Tibial artery (tissue), 4 donors: ENCODE results near the gene SH3TC2.

Source experiments
- DNase-seq, 2 donors: peaks; one replicate each; pipeline ENCODE4 v3.0.0-alpha.2; 2019
- H3K27ac ChIP-seq, 2 donors: fragments of 200-600 bp; sonication (generic) in 1 of 2; 1 replicate in 1 of 2; 2 replicates in 1 of 2; pipeline ENCODE4 v1.5.1; 2018 to 2019; ENCODE audit warnings: mild to moderate bottlenecking in 1 of 2
- H3K27me3 ChIP-seq, 2 donors: fragments of 200-600 bp; sonication (generic) in 1 of 2; one replicate each; pipeline versions ENCODE4 v1.5.1 to v1.6.0; 2016 to 2019
- H3K36me3 ChIP-seq, 3 donors: fragments of 200-600 bp; sonication (generic) in 2 of 3; one replicate each; pipeline ENCODE4 v1.5.1; 2016 to 2019; ENCODE audit warnings: mild to moderate bottlenecking in 2 of 3
- H3K4me1 ChIP-seq, 4 donors: fragments of 200-600 bp; sonication (generic) in 2 of 4; 1 replicate in 3 of 4; 2 replicates in 1 of 4; pipeline ENCODE4 v1.5.1; 2016 to 2019
- H3K4me3 ChIP-seq, 2 donors: fragments of 200-600 bp; sonication (generic) in 1 of 2; 1 replicate in 1 of 2; 2 replicates in 1 of 2; pipeline ENCODE4 v1.5.1; 2018 to 2019; ENCODE audit warnings: mild to moderate bottlenecking in 2 of 2
- H3K9me3 ChIP-seq, 3 donors: fragments of 200-600 bp; sonication (generic) in 1 of 3; one replicate each; pipeline ENCODE4 v1.5.1; 2016 to 2019
- intact Hi-C: fragments of 100-400 bp; cut with DNase I; formaldehyde crosslinking; loops from one replicate; pipeline ENCODE4 v1.15.0; 2023; ENCODE audit warnings: low total_unique reads
- TF ChIP-seq, protein P1 (sequence below), 2 experiments: fragments of 200-600 bp in 1 of 2; fragments of 450-650 bp in 1 of 2; IDR thresholded peaks; one replicate each; pipeline ENCODE4 v1.5.1; 2017 to 2019; ENCODE audit warnings: antibody characterized with exemption in 2 of 2, mild to moderate bottlenecking in 1 of 2, moderate library complexity in 1 of 2

SH3TC2 gene

DNA sequence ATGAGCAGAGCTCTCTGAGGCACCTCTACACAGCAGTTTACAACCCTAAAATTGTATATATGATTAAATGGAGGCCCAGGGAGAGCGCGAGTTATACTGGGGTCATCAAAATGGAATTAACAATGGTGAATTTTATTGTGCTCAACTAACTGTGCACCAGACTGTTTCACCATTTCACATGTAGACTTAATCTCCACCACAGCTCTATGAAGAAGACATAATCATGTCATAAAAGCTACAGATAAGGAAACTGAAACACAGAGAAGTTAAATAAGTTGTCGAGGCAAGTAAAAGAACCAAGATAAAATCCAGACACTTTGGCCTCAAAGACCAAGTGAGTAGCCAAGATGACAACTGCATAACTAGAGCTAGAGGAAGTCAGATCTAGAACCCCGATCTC lies 1.5 kb downstream of the SH3TC2 start:
- Histone ChIP-seq H3K27me3 (no peaks in the 10 kb centered on the region), H3K9me3 (no peaks in the 10 kb centered on the region), H3K4me3 (no peak overlapping the region), H3K36me3 (no peaks in the 10 kb centered on the region), H3K4me1 (peaks cover 0 to 18% (median 13%) of the 10 kb centered on the region in 4 donors), H3K27ac (no peak overlapping the region)
- DNase-seq = no peak
- intact Hi-C loops = no loop called here
- TF ChIP-seq, protein P1, sequence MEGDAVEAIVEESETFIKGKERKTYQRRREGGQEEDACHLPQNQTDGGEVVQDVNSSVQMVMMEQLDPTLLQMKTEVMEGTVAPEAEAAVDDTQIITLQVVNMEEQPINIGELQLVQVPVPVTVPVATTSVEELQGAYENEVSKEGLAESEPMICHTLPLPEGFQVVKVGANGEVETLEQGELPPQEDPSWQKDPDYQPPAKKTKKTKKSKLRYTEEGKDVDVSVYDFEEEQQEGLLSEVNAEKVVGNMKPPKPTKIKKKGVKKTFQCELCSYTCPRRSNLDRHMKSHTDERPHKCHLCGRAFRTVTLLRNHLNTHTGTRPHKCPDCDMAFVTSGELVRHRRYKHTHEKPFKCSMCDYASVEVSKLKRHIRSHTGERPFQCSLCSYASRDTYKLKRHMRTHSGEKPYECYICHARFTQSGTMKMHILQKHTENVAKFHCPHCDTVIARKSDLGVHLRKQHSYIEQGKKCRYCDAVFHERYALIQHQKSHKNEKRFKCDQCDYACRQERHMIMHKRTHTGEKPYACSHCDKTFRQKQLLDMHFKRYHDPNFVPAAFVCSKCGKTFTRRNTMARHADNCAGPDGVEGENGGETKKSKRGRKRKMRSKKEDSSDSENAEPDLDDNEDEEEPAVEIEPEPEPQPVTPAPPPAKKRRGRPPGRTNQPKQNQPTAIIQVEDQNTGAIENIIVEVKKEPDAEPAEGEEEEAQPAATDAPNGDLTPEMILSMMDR (IDR thresholded peaks at IDR 0.05) = no peak

DNA sequence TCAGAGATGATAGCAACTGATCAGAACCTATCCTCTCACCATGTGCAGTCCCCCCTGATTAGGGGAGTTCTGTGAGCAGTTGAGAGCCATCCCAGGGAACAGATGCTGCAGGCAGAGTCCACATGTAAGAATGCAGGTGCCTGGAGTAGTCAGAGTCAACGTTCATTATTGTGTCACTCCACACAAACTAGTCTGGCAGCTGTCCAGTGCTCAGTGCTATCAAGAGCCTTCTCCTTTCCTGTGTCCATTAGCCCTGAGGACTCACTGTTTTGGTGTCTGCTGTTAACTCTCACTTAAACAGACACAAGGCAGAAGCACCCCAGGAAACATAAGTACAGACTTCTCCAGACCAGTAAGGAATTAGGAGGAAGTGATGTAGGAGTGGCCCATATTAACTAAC lies 2.5 kb downstream of the SH3TC2 start:
- Histone ChIP-seq H3K4me1 (peaks cover 0 to 18% (median 13%) of the 10 kb centered on the region in 4 donors), H3K27ac (no peak overlapping the region), H3K27me3 (no peaks in the 10 kb centered on the region), H3K4me3 (no peak overlapping the region), H3K36me3 (no peaks in the 10 kb centered on the region), H3K9me3 (no peaks in the 10 kb centered on the region)
- DNase-seq = no peak
- TF ChIP-seq, protein P1 (IDR thresholded peaks at IDR 0.05) = no peak
- intact Hi-C loops = no loop called here

DNA sequence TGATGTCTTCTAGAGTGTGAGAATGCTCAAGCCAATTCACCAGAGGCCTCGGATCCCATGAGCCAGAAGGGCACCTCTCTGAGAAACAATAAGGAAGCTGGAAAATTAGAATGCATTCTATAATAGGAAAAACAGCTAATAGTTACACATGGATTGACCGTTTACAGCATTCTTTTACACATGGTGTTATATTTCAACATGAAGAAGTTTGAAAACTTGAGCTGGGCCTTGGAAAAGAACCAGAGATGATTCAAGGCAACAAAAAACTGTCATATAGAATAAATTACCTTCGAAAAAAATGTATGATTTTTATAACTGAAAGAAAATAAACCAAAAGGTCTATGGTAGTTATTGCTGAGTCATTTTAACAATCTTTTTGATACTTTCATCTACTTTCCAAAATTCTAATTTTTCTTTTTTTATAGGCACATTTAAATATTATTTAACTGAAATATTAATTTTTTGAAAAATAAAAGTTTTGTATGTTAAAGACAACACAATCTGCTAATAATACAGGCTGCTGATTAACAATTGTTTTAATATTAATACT lies 6.2 kb downstream of the SH3TC2 start:
- Histone ChIP-seq H3K4me1 (peaks cover 0 to 4% (median 2%) of the 10 kb centered on the region in 4 donors), H3K27ac (no peak overlapping the region), H3K9me3 (no peaks in the 10 kb centered on the region), H3K27me3 (no peaks in the 10 kb centered on the region), H3K36me3 (no peaks in the 10 kb centered on the region), H3K4me3 (no peak overlapping the region)
- intact Hi-C loops = no loop called here
- no peak for DNase-seq
- TF ChIP-seq, protein P1 (IDR thresholded peaks at IDR 0.05) = no peak

DNA sequence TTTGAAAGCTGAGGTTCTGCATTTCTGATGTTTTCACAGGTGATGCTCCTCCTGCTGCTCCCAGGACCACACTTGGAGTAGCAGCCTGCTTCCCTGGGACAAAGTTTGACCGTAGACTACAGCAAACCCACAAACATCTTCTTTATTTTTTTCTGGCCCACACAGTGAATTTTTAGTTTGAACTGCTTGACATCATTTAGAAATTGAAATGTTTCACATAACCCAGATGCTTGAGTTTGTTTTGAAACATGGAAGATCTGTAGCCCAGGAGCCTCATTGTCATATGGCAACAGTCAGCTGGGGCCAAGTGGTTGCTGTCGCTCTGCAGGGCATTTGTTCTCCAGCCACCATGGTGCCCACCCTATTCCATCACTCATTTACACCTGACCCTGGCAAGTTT lies 8.4 kb downstream of the SH3TC2 start:
- no peak for DNase-seq
- no peaks in the 10 kb centered on the region for H3K27me3 ChIP-seq
- H3K4me1 ChIP-seq = peaks cover 0 to 4% (median 2%) of the 10 kb centered on the region in 4 donors
- H3K4me3 ChIP-seq = no peak overlapping the region
- no peak overlapping the region for H3K27ac ChIP-seq
- no peaks in the 10 kb centered on the region for H3K9me3 ChIP-seq
- TF ChIP-seq, protein P1 (IDR thresholded peaks at IDR 0.05) = no peak
- intact Hi-C loops = no loop called here
- no peaks in the 10 kb centered on the region for H3K36me3 ChIP-seq

DNA sequence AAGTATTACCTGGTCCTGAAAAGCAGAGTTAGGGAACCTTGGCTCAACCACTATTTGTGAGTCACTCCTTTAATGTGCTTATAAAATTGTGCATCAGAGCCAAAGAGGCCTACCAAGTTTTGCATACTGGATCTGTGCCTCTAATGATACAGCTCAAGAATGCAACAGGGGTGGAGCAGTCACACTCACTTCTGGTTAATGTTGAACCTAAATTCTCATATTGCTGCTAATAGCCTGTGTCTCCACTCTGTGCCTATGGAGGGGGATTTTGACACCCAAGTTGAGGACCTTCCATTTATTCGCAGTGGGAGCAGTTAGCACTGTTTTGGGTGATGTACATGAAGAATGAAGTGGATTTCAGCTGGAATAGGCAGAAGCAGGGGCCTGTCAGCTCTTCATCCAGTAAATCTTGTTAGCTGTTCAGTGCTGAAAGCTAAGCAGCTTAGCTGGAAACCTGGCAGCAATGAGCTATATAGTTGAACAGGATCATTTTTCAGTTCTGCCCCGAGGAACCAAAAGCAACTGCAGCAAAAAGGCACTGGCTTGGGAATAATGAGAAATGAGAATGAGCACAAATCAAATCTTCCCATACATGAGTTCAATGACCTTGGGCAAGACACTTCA lies 9.7 kb downstream of the SH3TC2 start:
- intact Hi-C loops = no loop called here
- Histone ChIP-seq H3K4me1 (peaks cover 0 to 4% (median 2%) of the 10 kb centered on the region in 4 donors), H3K36me3 (no peaks in the 10 kb centered on the region), H3K27ac (no peak overlapping the region), H3K27me3 (no peaks in the 10 kb centered on the region), H3K9me3 (no peaks in the 10 kb centered on the region), H3K4me3 (no peak overlapping the region)
- no peak for DNase-seq
- TF ChIP-seq, protein P1 (IDR thresholded peaks at IDR 0.05) = no peak
